WTC11 (cell line): Measurements from ENCODE around the gene SMYD3.

ENCODE experiments used
- ATF3 ChIP-seq: sonication (generic); formaldehyde crosslinking; conservative IDR thresholded peaks from 2 replicates; pipeline ENCODE4 v1.8.1; 2022; ENCODE audit warnings: mild to moderate bottlenecking, missing genetic modification reagents
- CREM ChIP-seq: sonication (generic); formaldehyde crosslinking; IDR thresholded peaks from 2 replicates; pipeline ENCODE4 v1.8.1; 2022; ENCODE audit warnings: mild to moderate bottlenecking, missing genetic modification reagents, moderate library complexity
- CTCF ChIP-seq: fragments of 200-600 bp; IDR thresholded peaks from 2 replicates; pipeline ENCODE4 v1.8.0; 2022; ENCODE audit warnings: antibody characterized with exemption
- E2F1 ChIP-seq: sonication (generic); formaldehyde crosslinking; IDR thresholded peaks from 2 replicates; pipeline ENCODE4 v1.8.0; 2022; ENCODE audit warnings: mild to moderate bottlenecking, missing genetic modification reagents
- NFYB ChIP-seq: sonication (generic); formaldehyde crosslinking; conservative IDR thresholded peaks from 2 replicates; pipeline ENCODE4 v1.8.0; 2022; ENCODE audit warnings: low read depth, missing genetic modification reagents
- USF1 ChIP-seq: sonication (generic); formaldehyde crosslinking; IDR thresholded peaks from 2 replicates; pipeline ENCODE4 v1.8.0; 2022; ENCODE audit warnings: mild to moderate bottlenecking, missing genetic modification reagents
- USF2 ChIP-seq: sonication (generic); formaldehyde crosslinking; IDR thresholded peaks from 2 replicates; pipeline ENCODE4 v1.8.1; 2023; ENCODE audit warnings: mild to moderate bottlenecking, missing genetic modification reagents, moderate library complexity
- ZNF425 ChIP-seq: fragments of 250-450 bp; sonication (Bioruptor Pico); conservative IDR thresholded peaks from 2 replicates; pipeline ENCODE4 v1.9.0; 2021; ENCODE audit warnings: mild to moderate bottlenecking

GRCh38 chr1:245893025-245893424, 614.1 kb downstream of the SMYD3 start:
- no peak for TF ChIP-seq CTCF
- no peak for TF ChIP-seq ZNF425 (CRISPR knock-in tag)
- TF ChIP-seq ATF3 (CRISPR knock-in tag): no peak
- TF ChIP-seq USF1 (CRISPR knock-in tag): no peak
- TF ChIP-seq USF2 (CRISPR knock-in tag): no peak
- no peak for TF ChIP-seq CREM (CRISPR knock-in tag)
- TF ChIP-seq E2F1 (CRISPR knock-in tag): no peak
- TF ChIP-seq NFYB (CRISPR knock-in tag): no peak
